ENCODE data around the gene NF2.
"Not testable (repeated sequence)": the region's sequence is repeated elsewhere in the genome, so short reads cannot be mapped to it uniquely, and the experiment has no call there.

Gene NF2

DNA sequence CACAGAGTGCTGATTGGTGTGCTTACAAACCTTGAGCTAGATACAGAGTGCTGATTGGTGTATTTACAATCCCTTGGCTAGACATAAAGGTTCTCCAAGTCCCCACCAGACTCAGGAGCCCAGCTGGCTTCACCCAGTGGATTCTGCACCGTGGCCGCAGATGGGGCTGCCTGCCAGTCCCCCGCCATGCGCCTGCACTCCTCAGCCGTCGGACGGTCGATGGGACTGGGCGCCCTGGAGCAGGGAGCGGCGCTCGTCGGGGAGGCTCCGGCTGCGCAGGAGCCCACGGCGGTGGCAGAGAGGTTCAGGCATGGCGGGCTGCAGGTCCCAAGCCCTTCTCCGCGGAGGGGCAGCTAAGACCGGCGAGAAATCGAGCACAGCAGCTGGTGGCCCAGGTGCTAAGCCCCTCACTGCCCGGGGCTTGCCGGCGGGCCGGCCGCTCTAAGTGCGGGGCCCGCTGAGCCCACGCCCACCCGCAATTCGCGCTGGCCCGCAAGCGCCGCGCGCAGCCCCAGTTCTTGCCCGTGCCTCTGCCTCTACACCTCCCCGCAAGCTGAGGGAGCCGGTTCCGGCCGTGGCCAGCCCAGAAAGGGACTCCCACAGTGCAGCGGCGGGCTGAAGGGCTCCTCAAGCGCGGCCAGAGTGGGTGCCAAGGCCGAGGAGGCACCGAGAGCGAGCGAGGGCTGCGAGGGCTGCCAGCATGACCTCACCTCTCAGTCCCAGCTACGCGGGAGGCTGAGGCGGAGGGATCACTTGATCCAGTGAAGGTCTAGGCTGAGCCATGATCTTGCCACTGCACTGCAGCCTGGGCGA is 5.4 kb upstream of the NF2 start:
- not testable (repeated sequence) for DNase-seq

DNA sequence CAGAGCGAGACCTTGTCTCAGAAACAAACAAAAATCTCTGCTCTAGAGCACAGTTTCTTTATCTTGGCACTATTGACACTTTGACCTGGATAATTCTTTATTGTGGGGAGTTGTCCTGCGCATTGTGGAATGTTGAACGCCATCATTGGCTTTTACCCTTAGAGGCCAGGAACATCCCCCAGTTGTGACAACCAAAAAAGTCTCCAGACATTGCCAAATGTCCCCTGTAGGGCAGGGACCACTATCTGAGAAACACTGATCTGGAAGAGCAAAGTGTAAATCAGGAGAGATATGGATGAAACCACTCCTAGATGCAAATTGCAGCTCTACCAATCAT is 4.8 kb upstream of the NF2 start:
- DNase-seq: no peak

- no peak for DNase-seq
These were observed 585 bp downstream of the NF2 start for GRCh38 chr22:29604076-29604360.

GRCh38 chr22:29605527-29605850 is 2.1 kb downstream of the NF2 start:
- DNase-seq: no peak

DNA sequence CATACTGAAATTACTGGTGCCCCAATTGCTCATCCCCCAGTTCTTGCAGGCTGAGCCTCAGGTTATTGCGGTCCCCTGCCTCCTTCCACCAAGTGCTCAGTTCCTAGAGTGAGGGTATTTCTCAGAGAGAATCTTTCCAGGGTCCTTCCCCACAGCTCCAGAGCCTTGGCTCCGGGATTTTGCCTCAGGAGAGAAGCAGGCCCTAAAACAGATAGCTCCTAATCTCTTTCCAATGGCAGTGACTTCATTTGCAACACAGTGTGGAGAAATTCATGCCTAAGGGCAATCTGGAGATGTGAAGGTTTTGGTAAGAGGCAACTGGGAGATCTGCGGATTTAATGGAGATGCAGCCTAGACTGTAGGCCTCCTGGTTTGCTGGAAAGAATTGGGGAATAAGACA is 2.9 kb downstream of the NF2 start:
- no peak for DNase-seq

GRCh38 chr22:29607426-29607825 is 4.0 kb downstream of the NF2 start:
- no peak for DNase-seq

- no peak for DNase-seq
These were observed 5.7 kb downstream of the NF2 start for GRCh38 chr22:29609139-29609538.

DNA sequence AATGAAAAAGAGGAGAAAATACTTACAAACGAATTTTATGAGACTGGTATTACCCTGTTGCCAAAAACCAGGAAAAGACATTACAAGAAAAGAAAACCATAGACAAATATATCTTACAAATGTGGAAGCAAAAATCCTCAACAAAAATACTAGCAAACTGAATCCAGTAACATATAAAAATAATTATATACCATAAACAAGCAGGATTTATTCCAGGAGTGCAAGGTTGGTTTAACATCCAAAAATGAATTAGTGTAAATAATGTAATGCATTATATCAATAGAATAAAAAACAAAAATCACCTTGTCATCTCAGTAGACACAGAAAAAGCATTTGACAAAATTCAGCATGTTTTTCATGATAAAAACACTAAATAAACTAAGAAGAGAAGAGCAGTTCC is 7.3 kb downstream of the NF2 start:
- DNase-seq: no peak

- DNase-seq: no peak
These were observed 12.4 kb downstream of the NF2 start for GRCh38 chr22:29615705-29616327.

DNA sequence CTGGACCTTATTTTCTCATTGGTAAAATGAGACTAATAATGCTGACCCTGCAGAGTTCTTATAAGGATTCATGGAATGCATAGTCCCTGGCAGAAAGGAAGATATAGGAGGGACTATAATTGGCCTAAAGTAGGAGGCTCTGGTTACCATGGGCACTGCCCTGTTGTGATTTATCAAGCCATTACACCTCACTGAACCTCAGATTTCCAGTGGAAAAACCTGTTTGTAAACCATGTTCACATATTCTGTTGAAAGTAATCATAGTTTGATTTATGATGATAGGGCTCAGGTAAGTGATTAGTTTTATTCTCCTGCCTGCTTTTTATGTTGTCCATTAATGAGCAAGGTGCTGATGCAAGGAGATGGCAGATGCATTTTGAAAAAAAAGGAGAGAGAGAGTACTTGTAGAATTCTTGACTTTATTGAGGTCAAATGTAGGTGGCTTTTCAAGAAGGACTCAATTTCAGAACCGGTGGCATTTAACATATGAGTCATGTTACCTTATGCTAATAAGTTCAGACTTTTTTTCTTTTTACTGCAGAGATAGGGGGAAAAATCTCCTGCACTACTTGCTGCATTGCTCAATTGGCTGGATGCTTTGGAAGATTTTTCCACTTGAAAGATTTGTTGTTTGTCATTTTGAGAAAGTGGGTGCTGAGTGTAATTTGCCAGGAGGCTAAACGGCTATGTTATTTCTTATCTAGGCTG is 14.6 kb downstream of the NF2 start:
- DNase-seq: no peak

DNA sequence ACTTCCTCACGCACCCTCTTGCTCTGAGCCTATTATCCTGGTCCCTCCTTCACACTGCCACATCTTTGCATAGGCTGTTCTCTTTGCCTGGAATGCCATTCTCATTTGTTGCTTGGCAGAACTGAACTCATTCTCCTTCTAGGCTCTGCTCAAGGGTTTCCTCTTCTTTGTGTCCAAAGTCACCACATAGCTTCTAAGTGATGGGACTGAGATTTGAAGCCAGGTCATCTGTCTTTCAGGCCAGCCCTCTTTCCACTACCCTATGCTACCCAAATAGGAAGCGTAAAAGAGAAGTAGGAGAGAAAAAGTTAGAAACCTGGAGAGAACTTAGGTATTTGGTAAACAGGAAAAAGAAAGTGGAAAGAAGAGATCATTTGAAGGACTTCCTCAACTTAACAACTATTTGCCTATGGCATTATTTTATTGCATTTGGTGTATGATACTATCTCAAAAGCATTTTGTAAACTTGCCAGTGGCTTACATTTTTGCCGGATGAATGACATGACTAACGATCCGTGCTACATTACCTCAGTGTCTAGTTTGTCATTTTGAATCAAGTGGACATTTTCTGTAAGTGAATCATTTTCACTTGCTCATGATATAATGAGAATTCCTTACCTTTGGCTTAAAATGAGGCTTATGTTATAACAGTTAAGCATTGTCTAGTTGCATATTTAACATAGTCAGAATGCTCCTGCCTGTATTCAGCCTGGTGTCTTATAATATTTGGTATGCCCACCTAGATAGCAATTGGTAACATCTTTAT is 18.5 kb downstream of the NF2 start:
- DNase-seq: no peak

- DNase-seq: no peak
These were observed 19.6 kb downstream of the NF2 start for GRCh38 chr22:29623059-29623458.

DNA sequence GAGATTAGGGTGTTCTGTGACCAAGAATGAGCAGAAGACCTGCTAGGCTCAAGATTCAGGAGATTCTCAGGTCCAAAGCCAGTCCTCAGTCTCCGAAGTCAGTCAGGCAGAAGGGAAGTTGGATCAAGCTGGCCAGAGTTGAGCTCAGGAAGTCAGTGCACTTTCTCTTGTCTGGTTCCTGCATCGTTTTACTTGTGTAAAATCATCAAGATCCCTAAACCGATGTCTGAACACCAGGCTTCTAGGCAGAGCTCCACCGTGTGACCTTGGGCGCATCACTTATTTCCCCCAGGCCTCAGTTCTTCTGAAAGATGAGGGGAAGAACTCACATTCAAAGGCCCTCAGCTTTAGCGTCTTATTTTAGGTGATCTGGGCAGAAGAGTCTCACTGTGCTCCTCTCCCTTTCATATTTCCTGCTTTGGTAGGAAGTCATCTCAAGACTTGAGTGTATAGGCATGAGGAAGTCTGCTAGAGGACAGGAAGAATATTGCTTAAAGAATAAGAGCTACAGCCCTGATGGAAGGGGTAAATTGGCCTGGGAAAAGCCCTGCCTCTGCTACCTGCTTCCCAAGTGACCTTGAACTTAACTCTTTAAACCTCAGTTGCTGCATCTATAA is 20.2 kb downstream of the NF2 start:
- DNase-seq: no peak

DNA sequence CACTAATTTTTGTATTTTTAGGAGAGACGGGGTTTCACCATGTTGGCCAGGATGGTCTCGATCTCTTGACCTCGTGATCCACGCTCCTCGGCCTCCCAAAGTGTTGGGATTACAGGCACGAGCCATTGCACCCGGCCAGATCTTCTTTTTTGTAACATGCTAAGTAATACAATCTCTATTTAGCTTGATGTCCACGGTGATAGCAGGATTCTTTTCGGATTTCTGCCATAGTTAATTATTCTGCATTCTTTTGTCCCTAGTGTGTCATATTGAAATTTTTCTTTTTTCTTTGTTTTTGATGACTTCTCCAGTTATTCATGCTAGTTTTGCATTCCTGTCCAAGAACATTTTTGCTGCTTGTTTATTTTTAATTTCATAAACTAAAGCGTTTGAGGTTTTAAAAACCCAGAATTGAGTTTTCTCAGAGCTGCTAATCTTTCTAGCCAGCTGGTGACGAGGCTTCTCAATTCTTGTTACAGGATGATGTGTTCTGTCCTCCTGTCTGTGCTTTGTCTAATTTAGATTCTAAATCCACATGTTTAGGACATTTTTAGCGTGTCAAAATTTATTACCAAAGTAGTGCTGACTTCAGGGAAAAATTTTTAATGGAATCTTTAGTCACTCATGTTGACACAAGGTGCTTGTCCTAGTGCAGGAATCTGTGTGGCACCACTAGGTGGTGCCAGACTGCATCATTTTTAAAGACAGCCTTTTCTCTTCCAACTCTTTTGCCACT is 21.8 kb downstream of the NF2 start:
- DNase-seq: no peak

GRCh38 chr22:29626497-29627195 is 23.2 kb downstream of the NF2 start:
- no peak for DNase-seq

GRCh38 chr22:29627196-29627535 is 23.7 kb downstream of the NF2 start:
- DNase-seq: no peak

- DNase-seq: no peak
These were observed 25.8 kb downstream of the NF2 start for GRCh38 chr22:29628996-29629902.

GRCh38 chr22:29629903-29630516 is 26.6 kb downstream of the NF2 start:
- no peak for DNase-seq

GRCh38 chr22:29630987-29631386 is 27.6 kb downstream of the NF2 start:
- DNase-seq: no peak

DNA sequence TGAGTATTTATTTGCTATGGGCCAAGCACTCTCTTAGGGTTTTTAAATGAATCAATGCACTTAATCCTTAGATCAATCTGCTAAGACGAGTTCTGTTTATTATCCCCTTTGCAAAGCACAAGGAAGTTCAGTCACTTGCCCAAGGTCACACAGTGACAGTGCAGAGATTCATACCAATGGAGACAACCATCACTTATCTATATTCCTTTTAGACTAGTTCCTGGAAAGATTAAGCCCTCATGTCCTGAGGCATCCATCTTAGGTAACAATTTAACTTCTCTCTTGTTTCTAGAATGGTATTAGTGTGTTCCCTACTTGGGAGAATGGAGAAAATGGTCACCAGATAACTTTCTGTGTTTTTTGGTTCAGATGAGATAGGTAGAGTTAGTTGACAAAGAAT is 28.3 kb downstream of the NF2 start:
- no peak for DNase-seq

Data from effector CD8-positive, alpha-beta T cell (primary cell).